Mesangial cell (primary cell): Measurements from ENCODE around the gene OR5K2. TPM values are rescaled to one million over a fixed set of nuclear protein-coding genes. Genes with fewer than 3 reads are reported as not detected.

Source experiments
- total RNA-seq: library from RNA; depleted of rRNA; stranded (reverse); fragments of >200 nt; gene quantifications from 2 replicates; pipeline ENCODE4 v1.2.3, GENCODE V29; 2015

Gene OR5K2
- total RNA-seq = not detected in 2 replicates

DNA sequence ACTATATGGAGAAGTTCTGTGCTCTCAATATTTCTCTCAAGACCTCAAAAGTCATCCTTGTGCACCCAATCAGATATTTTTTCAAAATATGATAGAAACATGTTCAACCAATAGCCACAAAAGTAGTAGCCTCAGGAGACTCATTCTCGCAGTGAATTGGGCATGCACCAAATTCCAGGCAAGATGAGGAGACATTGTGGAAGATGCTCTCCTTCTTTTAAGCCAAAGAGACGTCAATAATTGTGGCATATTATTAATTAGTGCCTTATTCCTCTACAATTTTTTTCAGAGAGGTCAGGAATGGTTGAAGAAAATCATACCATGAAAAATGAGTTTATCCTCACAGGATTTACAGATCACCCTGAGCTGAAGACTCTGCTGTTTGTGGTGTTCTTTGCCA is at the start of gene OR5K2:
OR5K2 (plus strand) TSS at position 301 of the 400 bp plus-strand sequence; CDS start at position 301, 0 bp downstream.

DNA sequence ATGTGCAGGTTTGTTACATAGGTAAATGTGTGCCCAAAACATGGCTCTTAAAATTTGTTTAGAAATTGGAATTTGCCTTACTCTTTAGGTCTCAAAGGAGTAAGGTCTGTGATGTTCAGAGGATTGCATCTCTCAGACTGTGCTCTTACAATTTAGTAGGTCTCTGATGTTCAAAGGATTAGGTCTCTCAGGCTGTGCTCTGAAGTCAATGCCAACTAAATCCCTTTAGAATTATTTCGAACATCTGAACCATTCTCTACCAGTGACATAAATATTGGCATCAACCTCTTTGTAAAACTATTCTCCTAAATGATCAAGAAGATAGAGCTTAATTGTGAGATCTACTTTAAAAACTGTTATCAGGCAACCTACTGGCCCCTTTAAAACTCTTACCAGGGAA is 34.6 kb upstream of the OR5K2 start, which contains the start of gene OR5K1:
OR5K1 (plus strand) TSS at position 301 of the 400 bp plus-strand sequence. CDS start 6,376 bp downstream, outside the sequence.

DNA sequence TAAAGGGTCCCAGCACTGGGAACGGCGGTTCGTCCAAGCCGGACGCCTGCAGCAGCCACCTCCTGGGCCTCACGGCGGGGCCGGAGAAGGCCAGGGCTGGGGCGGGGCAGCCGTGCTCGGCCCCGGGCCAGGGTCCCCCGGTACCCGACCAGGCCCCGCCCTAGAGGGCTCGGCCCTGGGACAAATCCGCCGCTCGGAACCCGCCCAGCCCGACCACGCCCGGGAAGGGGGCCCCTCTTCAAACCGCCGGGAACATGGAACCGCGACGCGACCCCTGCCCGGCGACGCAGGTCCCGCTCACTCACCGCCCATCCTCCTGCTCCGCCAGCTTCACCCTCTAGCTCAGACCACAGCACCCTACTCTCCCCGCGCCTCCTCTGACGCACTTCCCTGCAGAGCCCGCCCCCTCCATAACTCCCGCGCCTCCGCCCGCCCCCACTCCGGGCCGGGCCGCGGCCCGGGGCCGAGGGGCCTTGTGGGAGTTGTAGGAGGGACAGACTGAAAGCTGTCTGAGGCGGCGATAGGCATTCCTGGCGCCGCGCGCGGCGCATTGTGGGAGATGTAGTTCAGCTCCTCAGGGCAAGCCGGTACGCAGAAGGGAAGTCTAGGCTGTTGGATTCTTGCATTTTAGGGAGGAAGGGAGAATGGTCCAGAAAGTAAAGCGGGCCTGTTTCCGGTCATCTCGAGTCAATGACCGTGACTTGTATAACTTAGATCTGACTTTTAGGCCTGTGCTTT is 25.2 kb downstream of the OR5K2 start, which contains the start of gene CLDND1:
CLDND1 (minus strand) TSS at position 359 of the 738 bp plus-strand sequence. CDS start 1,478 bp downstream, outside the sequence.

GRCh38 chr3:98531622-98532274 is 34.3 kb downstream of the OR5K2 start, which contains the start of gene GPR15:
TSS of gene GPR15 (plus strand) at chr3:98531978. CDS start at chr3:98532034, 56 bp downstream.

Other genes starting within 250 kb of the OR5K2 start
- not detected in 2 replicates for gene OR5H6, start 233.4 kb upstream of the OR5K2 start, total RNA-seq
- not detected in 2 replicates for gene OR5H2, start 215.2 kb upstream of the OR5K2 start, total RNA-seq
- not detected in 2 replicates for gene OR5K4, start 143.8 kb upstream of the OR5K2 start, total RNA-seq
- gene OR5K3, start 107.0 kb upstream of the OR5K2 start, total RNA-seq = not detected in 2 replicates
- gene OR5K1, start 34.5 kb upstream of the OR5K2 start, total RNA-seq = not detected in 2 replicates
- gene CLDND1, start 25.2 kb downstream of the OR5K2 start, total RNA-seq = 49.4 and 75.1 TPM in 2 replicates
- not detected in 2 replicates for gene GPR15, start 34.3 kb downstream of the OR5K2 start, total RNA-seq
- 16.0 and 20.5 TPM in 2 replicates for gene CPOX, start 95.9 kb downstream of the OR5K2 start, total RNA-seq